Right atrium auricular region (tissue), 2 donors: ENCODE measurements around the gene ERCC3. TPM values are rescaled to one million over a fixed set of nuclear protein-coding genes. Genes with fewer than 3 reads are reported as not detected.
"Not testable (repeated sequence)": the region's sequence is repeated elsewhere in the genome, so short reads cannot be mapped to it uniquely, and the experiment has no call there.

Experiments used
- DNase-seq: peaks from one replicate; pipeline ENCODE4 v3.0.0-alpha.2; 2019; ENCODE audit warnings: low spot score
- H3K27ac ChIP-seq, 2 donors: fragments of 200-600 bp; sonication (generic); 1 replicate in 1 of 2; 2 replicates in 1 of 2; pipeline ENCODE4 v1.5.1; 2016 to 2019
- H3K27me3 ChIP-seq, 2 donors: fragments of 200-600 bp; sonication (generic); one replicate each; pipeline versions ENCODE4 v1.5.1 to v1.6.0; 2017 to 2019
- H3K36me3 ChIP-seq: fragments of 200-600 bp; sonication (generic); one replicate; pipeline ENCODE4 v1.5.1; 2016
- H3K4me1 ChIP-seq, 2 donors: fragments of 200-600 bp; sonication (generic); one replicate each; pipeline versions ENCODE4 v1.5.1 to v1.6.0; 2017 to 2019
- H3K4me3 ChIP-seq, 2 donors: fragments of 200-600 bp; sonication (generic); 1 replicate in 1 of 2; 2 replicates in 1 of 2; pipeline ENCODE4 v1.5.1; 2017 to 2019; ENCODE audit warnings: mild to moderate bottlenecking in 1 of 2, moderate library complexity in 1 of 2
- H3K9me3 ChIP-seq, 2 donors: fragments of 200-600 bp; sonication (generic); one replicate each; pipeline ENCODE4 v1.5.1; 2019
- CTCF ChIP-seq, 2 donors: fragments of 200-600 bp; sonication (generic); IDR thresholded peaks; one replicate each; pipeline ENCODE4 v1.5.1; 2019; ENCODE audit warnings: antibody characterized with exemption in 2 of 2
- total RNA-seq, 2 donors: library from RNA; depleted of rRNA; stranded (reverse); fragments of >200 nt; gene quantifications; one replicate each; pipeline ENCODE4 v1.1.0, GENCODE V29; 2016

The ERCC3 gene
- total RNA-seq, 2 donors from 2014 or later = 13.9 to 15.8 TPM

- H3K27me3 ChIP-seq = no peaks in the 10 kb centered on the region
- H3K9me3 ChIP-seq = no peaks in the 10 kb centered on the region
- H3K4me1 ChIP-seq = no peaks in the 10 kb centered on the region
- H3K27ac ChIP-seq = no peak overlapping the region
- H3K36me3 ChIP-seq = peaks cover 30% of the 10 kb centered on the region
- no peak overlapping the region for H3K4me3 ChIP-seq
- no peak for DNase-seq
- no peak for TF ChIP-seq CTCF (IDR thresholded peaks at IDR 0.05)
Observed at GRCh38 chr2:127254386-127254981, 39.5 kb downstream of the ERCC3 start.

- not testable (repeated sequence) for H3K27ac ChIP-seq, DNase-seq, H3K4me3 ChIP-seq, H3K9me3 ChIP-seq, H3K27me3 ChIP-seq, H3K4me1 ChIP-seq, H3K36me3 ChIP-seq
Observed at GRCh38 chr2:127241184-127241583, 52.8 kb downstream of the ERCC3 start.

GRCh38 chr2:127239395-127239794 lies 54.5 kb downstream of the ERCC3 start:
- no peak for DNase-seq
- TF ChIP-seq CTCF (IDR thresholded peaks at IDR 0.05) = no peak
- Histone ChIP-seq H3K36me3 (no peaks in the 10 kb centered on the region), H3K4me3 (no peak overlapping the region), H3K27ac (no peak overlapping the region), H3K27me3 (no peaks in the 10 kb centered on the region), H3K9me3 (no peaks in the 10 kb centered on the region), H3K4me1 (no peaks in the 10 kb centered on the region)

GRCh38 chr2:127237768-127238167 lies 56.2 kb downstream of the ERCC3 start:
- not testable (repeated sequence) for DNase-seq, H3K36me3 ChIP-seq, H3K27ac ChIP-seq, H3K9me3 ChIP-seq, H3K4me1 ChIP-seq, H3K4me3 ChIP-seq, H3K27me3 ChIP-seq

GRCh38 chr2:127235082-127235702 lies 58.8 kb downstream of the ERCC3 start:
- Histone ChIP-seq H3K36me3 (no peaks in the 10 kb centered on the region), H3K27ac (no peak overlapping the region), H3K4me3 (no peak overlapping the region), H3K4me1 (no peaks in the 10 kb centered on the region), H3K9me3 (no peaks in the 10 kb centered on the region), H3K27me3 (no peaks in the 10 kb centered on the region)
- no peak for TF ChIP-seq CTCF (IDR thresholded peaks at IDR 0.05)
- no peak for DNase-seq

GRCh38 chr2:127233710-127234109 lies 60.2 kb downstream of the ERCC3 start:
- no peak overlapping the region for H3K4me3 ChIP-seq
- DNase-seq = no peak
- H3K4me1 ChIP-seq = no peaks in the 10 kb centered on the region
- H3K36me3 ChIP-seq = no peaks in the 10 kb centered on the region
- TF ChIP-seq CTCF (IDR thresholded peaks at IDR 0.05) = no peak
- no peaks in the 10 kb centered on the region for H3K9me3 ChIP-seq
- H3K27me3 ChIP-seq = no peaks in the 10 kb centered on the region
- H3K27ac ChIP-seq = no peak overlapping the region
